ENCODE data around the gene BST1. TPM values are rescaled to one million over a fixed set of nuclear protein-coding genes. Genes with fewer than 3 reads are reported as not detected.
"Not testable (repeated sequence)": the region's sequence is repeated elsewhere in the genome, so short reads cannot be mapped to it uniquely, and the experiment has no call there.

BST1 gene
- total RNA-seq, 1 experiment from 2014 or later: 0.69 TPM

- no peak overlapping the region for H3K9ac ChIP-seq (ENCODE audit: low read length)
- POLR2A ChIA-PET (ENCODE audit: unreplicated experiment): no interaction called here
- H3K79me2 ChIP-seq (ENCODE audit: low read length): no peaks in the 10 kb centered on the region
- peak overlapping the region; percentile 48 for H3K4me2 ChIP-seq (ENCODE audit: low read length)
- DNase-seq (peak; percentile 82), ATAC-seq (peak; percentile 93)
- peak overlapping the region; percentile 39; the same call in 1 of the 2 replicates for H3K27ac ChIP-seq (ENCODE audit: low read length)
- TF ChIP-seq EZH2phosphoT487 (IDR thresholded peaks at IDR 0.05; ENCODE audit: borderline replicate concordance, low read length) (no peak), EZH2 (IDR thresholded peaks at IDR 0.05; ENCODE audit: low read length, unreplicated experiment) (no peak), CTCF (conservative IDR thresholded peaks at IDR 0.05; ENCODE audit: low read depth, low read length) (peak; percentile 69)
- no peak overlapping the region for H2AFZ ChIP-seq (ENCODE audit: low read length)
- no peaks in the 10 kb centered on the region for H3F3A ChIP-seq (ENCODE audit: low read length, unreplicated experiment)
- no peaks in the 10 kb centered on the region for H3K9me3 ChIP-seq (ENCODE audit: low read length)
- no peaks in the 10 kb centered on the region for H3K9me2 ChIP-seq (replicated peaks; ENCODE audit: low read length)
- BruUV-seq (replicated peaks): no TSS peak
- H3K36me3 ChIP-seq (ENCODE audit: low read depth, low read length): no peaks in the 10 kb centered on the region
- H4K20me1 ChIP-seq (ENCODE audit: low read length): no peaks in the 10 kb centered on the region
- peaks cover 23% of the 10 kb centered on the region for H3K4me1 ChIP-seq (ENCODE audit: insufficient read depth, low read length)
- H3K4me3 ChIP-seq (ENCODE audit: low read length): peak overlapping the region; percentile 9; the same call in 1 of the 2 replicates
- intact Hi-C loops (cut with micrococcal nuclease): no loop called here
- CTCF ChIA-PET: interaction anchor here (0.7 to 0.8 kb wide), 2 partner anchors 38 to 49 kb away, joined by 3 to 4 read pairs; no protein-coding TSS in a partner anchor
- no peaks in the 10 kb centered on the region for H3K27me3 ChIP-seq (ENCODE audit: low read length)
These were observed 53.5 kb downstream of the BST1 start for GRCh38 chr4:15756361-15756861.

GRCh38 chr4:15757054-15757453 is 54.2 kb downstream of the BST1 start:
- no peaks in the 10 kb centered on the region for H3K9me2 ChIP-seq (replicated peaks; ENCODE audit: low read length)
- H2AFZ ChIP-seq (ENCODE audit: low read length): no peak overlapping the region
- no peaks in the 10 kb centered on the region for H3K27me3 ChIP-seq (ENCODE audit: low read length)
- H3K4me1 ChIP-seq (ENCODE audit: insufficient read depth, low read length): peaks cover 23% of the 10 kb centered on the region
- no peak overlapping the region for H3K27ac ChIP-seq (ENCODE audit: low read length)
- BruUV-seq (replicated peaks): no TSS peak
- no peaks in the 10 kb centered on the region for H4K20me1 ChIP-seq (ENCODE audit: low read length)
- H3K36me3 ChIP-seq (ENCODE audit: low read depth, low read length): no peaks in the 10 kb centered on the region
- ATAC-seq (no peak), DNase-seq (no peak)
- H3K9ac ChIP-seq (ENCODE audit: low read length): no peak overlapping the region
- no peaks in the 10 kb centered on the region for H3K79me2 ChIP-seq (ENCODE audit: low read length)
- no peak overlapping the region for H3K4me3 ChIP-seq (ENCODE audit: low read length)
- H3K4me2 ChIP-seq (ENCODE audit: low read length): peak overlapping the region; percentile 40; the same call in 1 of the 2 replicates
- intact Hi-C loops (cut with micrococcal nuclease): no loop called here
- ChIA-PET CTCF (interaction anchor here (0.8 kb wide), 1 partner anchor 49 kb away, joined by 3 read pairs; no protein-coding TSS in a partner anchor), POLR2A (ENCODE audit: unreplicated experiment) (no interaction called here)
- no peaks in the 10 kb centered on the region for H3F3A ChIP-seq (ENCODE audit: low read length, unreplicated experiment)
- no peaks in the 10 kb centered on the region for H3K9me3 ChIP-seq (ENCODE audit: low read length)
- no peak for TF ChIP-seq CTCF (conservative IDR thresholded peaks at IDR 0.05; ENCODE audit: low read depth, low read length)
- TF ChIP-seq EZH2 (IDR thresholded peaks at IDR 0.05; ENCODE audit: low read length, unreplicated experiment): no peak
- no peak for TF ChIP-seq EZH2phosphoT487 (IDR thresholded peaks at IDR 0.05; ENCODE audit: borderline replicate concordance, low read length)

- no peak for ATAC-seq
- TF ChIP-seq EZH2 (IDR thresholded peaks at IDR 0.05; ENCODE audit: low read length, unreplicated experiment) (no peak), CTCF (conservative IDR thresholded peaks at IDR 0.05; ENCODE audit: low read depth, low read length) (no peak), EZH2phosphoT487 (IDR thresholded peaks at IDR 0.05; ENCODE audit: borderline replicate concordance, low read length) (no peak)
- H3K9me2 ChIP-seq (replicated peaks; ENCODE audit: low read length): no peaks in the 10 kb centered on the region
- ChIA-PET POLR2A (ENCODE audit: unreplicated experiment) (interaction anchor here (0.6 kb wide), 1 partner anchor 192 kb away, joined by 3 read pairs; no protein-coding TSS in a partner anchor), CTCF (interaction anchor here (0.5 kb wide), 1 partner anchor 121 kb away, joined by 5 read pairs; no protein-coding TSS in a partner anchor)
- no peak overlapping the region for H3K9ac ChIP-seq (ENCODE audit: low read length)
- no peak overlapping the region for H3K4me3 ChIP-seq (ENCODE audit: low read length)
- no peak overlapping the region for H2AFZ ChIP-seq (ENCODE audit: low read length)
- no peaks in the 10 kb centered on the region for H3F3A ChIP-seq (ENCODE audit: low read length, unreplicated experiment)
- no peaks in the 10 kb centered on the region for H4K20me1 ChIP-seq (ENCODE audit: low read length)
- no peaks in the 10 kb centered on the region for H3K27me3 ChIP-seq (ENCODE audit: low read length)
- intact Hi-C loops (cut with micrococcal nuclease): no loop called here
- H3K4me1 ChIP-seq (ENCODE audit: insufficient read depth, low read length): peaks cover 23% of the 10 kb centered on the region
- no peak overlapping the region for H3K27ac ChIP-seq (ENCODE audit: low read length)
- H3K36me3 ChIP-seq (ENCODE audit: low read depth, low read length): no peaks in the 10 kb centered on the region
- no peaks in the 10 kb centered on the region for H3K9me3 ChIP-seq (ENCODE audit: low read length)
- H3K4me2 ChIP-seq (ENCODE audit: low read length): no peak overlapping the region
- no TSS peak for BruUV-seq (replicated peaks)
- DNase-seq: no peak
- no peaks in the 10 kb centered on the region for H3K79me2 ChIP-seq (ENCODE audit: low read length)
These were observed 55.4 kb downstream of the BST1 start for GRCh38 chr4:15758294-15758693.

GRCh38 chr4:15762460-15762859 is 59.6 kb downstream of the BST1 start:
- CTCF ChIA-PET: not testable (repeated sequence)

More at GRCh38 chr4:15762460-15762859, 59.6 kb downstream of the BST1 start:
- H3K36me3 ChIP-seq (ENCODE audit: low read depth, low read length); POLR2A ChIA-PET (ENCODE audit: unreplicated experiment); H3K4me2 ChIP-seq (ENCODE audit: low read length); H3F3A ChIP-seq (ENCODE audit: low read length, unreplicated experiment); H2AFZ ChIP-seq (ENCODE audit: low read length); H3K4me1 ChIP-seq (ENCODE audit: insufficient read depth, low read length); H3K27me3 ChIP-seq (ENCODE audit: low read length); ATAC-seq; H3K9me3 ChIP-seq (ENCODE audit: low read length); H3K9ac ChIP-seq (ENCODE audit: low read length); BruUV-seq (replicated peaks); H3K4me3 ChIP-seq (ENCODE audit: low read length); H3K79me2 ChIP-seq (ENCODE audit: low read length); DNase-seq; H3K9me2 ChIP-seq (replicated peaks; ENCODE audit: low read length); H3K27ac ChIP-seq (ENCODE audit: low read length); intact Hi-C loops (cut with micrococcal nuclease); H4K20me1 ChIP-seq (ENCODE audit: low read length): not testable (repeated sequence)
